GM18873 (cell line): ENCODE data around the gene GMFB.

Experiments used
- ATAC-seq: cut with Tn5 transposase; IDR thresholded peaks from one replicate; pipeline ENCODE4 v1.9.1; 2021; ENCODE audit warnings: mild to moderate bottlenecking, moderate library complexity, moderate number of reproducible peaks; ENCODE audit not compliant: unreplicated experiment, low FRiP score

Gene GMFB

DNA sequence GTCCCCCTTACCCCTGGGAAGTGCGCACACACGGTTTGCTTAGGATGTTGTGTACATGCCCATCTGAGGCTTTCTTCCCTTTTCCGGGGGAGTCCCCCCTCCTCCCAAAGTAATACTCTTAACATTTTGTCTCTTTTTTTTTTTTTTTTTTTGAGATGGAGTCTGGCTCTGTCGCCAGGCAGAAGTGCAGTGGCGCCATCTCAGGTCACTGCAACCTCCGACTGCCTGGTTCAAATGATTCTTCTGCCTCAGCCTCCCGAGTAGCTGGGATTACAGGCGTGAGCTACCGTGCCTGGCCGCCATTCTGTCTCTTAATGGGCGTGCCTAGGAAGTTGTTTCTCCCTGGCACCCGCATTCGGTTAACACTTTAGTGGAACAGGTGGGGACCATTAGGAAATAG, 4.5 kb upstream of the GMFB start:
- ATAC-seq, result no peak

DNA sequence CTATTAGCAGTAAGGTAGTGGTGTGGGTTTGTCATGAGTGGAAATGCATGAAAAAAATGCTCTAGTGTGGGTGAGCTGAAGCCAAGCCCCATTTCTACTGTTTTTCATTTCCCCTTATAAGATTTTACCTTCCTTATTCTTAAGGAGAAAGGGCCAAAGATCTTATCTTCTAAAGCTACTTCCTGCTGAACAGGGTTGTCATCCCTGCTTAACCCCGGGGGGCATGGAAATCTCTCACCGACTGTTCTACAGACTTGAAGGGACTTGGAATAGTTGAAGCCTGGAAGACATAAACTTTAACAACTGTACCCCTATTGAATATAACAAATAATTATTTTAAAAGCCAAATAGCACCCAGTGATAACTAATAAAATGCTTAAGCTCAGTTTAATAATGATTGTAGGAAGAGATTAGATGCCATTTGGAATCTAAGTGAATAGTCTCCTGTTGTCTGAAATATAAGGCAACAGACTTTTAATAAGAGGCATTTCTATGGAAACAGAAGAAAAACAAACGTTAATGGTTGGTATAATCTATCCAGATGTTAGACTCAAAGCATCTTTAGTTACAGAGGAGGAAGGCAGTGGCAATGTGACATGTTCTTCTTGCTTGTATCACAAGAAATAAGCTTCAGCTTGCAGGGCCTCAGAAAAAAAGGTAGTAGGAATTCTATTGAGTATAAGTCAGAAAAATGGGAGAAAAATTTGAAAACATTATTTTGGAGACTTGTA, 1.8 kb upstream of the GMFB start:
- no peak for ATAC-seq

DNA sequence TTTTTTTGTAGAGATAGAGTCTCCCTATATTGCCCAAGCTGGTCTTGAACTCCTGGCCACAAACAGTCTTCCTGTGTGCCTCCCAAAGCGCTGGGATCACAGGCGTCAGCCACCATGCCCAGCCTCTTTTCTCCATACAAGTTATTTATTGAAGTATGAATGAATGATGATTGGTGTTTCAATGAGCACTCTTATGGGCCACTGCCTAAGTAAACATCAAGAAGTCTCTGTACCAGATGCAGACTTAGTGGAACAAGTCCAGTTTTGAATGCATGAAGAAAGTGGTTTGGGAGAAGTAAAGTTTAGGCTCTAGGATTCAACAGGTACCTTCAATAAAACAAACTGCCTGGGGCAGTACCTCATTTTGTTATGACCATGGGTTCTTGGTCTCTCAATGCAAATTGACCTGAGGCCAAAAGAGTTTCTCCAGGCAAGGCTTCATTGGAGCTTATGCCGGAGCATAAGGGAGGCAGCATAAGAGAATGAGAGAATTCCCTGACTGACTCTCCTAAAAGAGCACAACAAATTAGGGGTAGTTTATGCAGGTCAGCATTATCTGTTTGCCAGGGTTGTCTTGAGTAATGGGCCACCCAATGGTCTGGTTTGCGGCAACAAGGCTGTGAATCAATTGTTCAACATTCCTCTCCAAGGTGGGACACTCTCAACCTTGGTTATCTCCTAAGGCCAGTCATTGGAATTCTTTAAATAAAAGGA, 1.1 kb upstream of the GMFB start:
- ATAC-seq, result no peak

- ATAC-seq, result peak; percentile 5
Measured at GRCh38 chr14:54489318-54489683, 521 bp upstream of the GMFB start.

DNA sequence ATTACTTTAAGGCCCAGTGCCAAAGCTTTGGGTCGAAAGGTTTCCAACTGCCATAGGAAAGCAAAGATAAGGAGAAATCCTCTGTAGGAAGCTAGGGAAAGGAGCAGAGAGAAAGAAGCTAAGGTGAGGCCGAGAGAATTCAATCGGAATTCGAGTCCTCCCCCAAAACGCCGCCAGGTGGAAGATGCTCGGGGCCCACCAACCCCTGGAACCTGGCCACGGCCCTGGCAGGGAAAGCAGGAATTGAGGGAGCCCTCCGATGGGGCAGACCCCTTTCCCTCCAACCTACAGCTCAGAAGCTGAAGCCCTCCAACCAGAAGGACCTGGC, 498 bp downstream of the GMFB start:
- ATAC-seq, result no peak

GRCh38 chr14:54487771-54488170, 1.0 kb downstream of the GMFB start:
- ATAC-seq, result no peak

GRCh38 chr14:54486685-54487084, 2.1 kb downstream of the GMFB start:
- ATAC-seq, result no peak

- no peak for ATAC-seq
Measured at GRCh38 chr14:54483846-54484245, 4.9 kb downstream of the GMFB start.

DNA sequence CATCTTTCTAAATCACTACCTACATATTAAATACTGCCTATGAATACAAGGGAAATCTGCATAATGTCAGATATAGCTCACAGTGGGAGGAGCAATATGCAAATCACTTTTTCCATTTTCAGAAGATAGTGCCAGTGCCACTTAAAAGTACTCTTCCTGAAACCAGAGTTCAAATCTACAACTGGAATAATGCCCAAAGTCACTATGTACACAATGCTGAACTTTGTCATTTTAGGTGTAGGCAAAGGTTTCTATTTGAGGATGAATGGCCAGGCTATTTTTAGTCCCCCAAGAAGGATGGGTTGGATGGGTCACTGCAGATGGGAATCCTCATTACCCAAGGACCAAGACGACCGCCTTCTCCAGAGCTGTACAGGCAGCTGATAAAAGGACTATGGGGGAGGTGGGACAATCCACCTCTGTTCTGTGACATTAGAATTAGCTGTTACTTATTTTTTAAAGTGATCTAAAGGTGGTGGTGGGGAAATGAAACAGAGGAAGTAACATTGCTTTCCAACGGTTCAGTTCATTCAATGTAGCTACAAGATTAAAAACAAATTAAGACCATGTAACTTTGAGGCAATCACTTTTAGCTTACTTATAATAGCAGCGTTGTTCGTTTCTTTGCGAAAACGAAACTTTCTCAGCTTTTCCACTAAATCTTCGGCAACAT, 5.6 kb downstream of the GMFB start:
- ATAC-seq, result no peak

DNA sequence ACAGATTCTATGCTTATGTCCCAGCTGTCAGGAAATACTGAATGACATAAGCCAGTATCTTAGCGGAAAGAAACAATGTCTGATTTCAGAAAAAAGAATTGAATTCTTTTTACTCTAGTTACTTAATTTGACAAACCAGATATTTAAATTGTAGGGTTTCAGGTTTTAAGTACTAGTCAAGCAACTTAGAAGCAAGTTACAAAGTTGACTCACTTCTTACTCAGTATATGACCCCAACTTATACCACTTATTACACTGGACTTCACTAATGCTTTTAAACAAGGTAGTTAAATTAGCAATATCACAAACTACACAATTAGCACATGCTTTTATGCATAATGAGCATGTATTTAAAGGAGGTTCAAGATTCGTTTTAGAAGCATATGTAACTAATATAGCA, 7.1 kb downstream of the GMFB start:
- ATAC-seq, result no peak

- no peak for ATAC-seq
Measured at GRCh38 chr14:54480830-54481562, 7.8 kb downstream of the GMFB start.

GRCh38 chr14:54478636-54479215, 10.1 kb downstream of the GMFB start:
- no peak for ATAC-seq

- no peak for ATAC-seq
Measured at GRCh38 chr14:54475911-54476310, 12.9 kb downstream of the GMFB start.

DNA sequence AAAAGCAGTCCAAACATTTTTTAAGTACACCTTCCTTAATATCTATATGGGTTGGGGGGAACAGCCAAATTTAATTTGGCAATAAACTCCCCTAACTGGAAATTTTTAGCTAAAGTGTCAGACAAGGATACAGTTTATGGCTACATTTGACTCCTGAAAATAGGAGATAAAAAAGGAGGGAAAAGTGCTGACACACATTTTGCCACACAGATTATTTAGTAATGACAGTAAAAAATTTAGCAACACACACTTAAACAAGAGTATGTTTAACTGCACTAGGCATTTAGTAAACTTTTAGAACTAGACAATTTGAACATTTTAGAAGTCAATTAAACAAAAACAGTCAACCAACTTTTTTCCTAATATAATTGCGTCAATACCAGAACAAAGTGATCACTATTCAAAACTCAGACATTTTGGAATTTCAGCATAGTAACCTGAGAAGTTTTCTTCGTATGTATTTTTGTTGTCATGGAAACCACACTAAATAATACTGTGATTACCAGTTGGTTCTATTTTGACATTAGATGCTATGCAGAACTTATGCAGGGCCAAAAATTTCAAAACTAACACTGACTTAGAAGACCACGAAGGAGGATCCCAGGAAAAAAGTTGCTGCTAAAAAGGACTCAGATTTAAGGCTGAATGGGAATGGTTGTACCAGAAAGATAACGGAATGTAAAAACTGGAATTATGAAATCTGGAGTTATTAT, 13.4 kb downstream of the GMFB start:
- no peak for ATAC-seq

GRCh38 chr14:54474232-54474793, 14.5 kb downstream of the GMFB start:
- ATAC-seq, result no peak

DNA sequence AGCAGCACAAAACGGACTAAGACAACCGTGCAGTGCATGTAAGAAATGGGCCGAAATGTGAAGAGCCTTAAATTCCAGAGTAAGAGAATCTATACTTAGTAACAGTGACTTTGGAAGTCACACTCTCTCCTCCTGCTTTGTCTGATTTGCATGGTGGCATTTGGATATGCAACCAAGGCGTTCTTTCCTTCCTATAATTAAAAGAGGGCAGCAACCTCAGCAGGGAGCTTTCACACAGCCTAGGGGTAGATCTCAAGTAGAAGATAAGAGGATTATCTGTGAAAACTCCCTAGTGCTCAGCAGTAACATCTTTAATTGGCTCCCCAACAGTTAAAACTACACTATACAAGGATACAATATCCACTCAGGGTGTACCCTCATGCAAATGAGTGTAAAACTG, 16.5 kb downstream of the GMFB start:
- no peak for ATAC-seq

DNA sequence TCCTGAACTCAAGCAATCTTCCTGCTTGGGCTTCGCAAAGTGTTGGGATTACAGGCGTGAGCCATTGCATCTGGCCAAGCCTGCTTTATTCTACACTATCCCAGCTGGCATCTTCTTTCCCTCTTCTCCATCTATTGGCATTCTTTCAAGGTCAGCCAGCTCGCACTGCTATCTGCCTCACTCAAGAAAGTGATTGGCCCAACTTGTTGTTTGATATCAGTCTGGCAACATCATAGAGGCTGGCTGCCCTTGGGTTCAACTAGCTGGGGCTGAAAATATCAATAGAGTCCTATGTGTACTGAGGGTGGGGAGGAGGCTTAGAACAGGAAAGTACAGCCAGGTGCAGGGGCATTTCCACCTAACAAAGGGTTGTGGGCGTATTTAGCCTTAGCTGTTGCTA, 17.1 kb downstream of the GMFB start:
- no peak for ATAC-seq

DNA sequence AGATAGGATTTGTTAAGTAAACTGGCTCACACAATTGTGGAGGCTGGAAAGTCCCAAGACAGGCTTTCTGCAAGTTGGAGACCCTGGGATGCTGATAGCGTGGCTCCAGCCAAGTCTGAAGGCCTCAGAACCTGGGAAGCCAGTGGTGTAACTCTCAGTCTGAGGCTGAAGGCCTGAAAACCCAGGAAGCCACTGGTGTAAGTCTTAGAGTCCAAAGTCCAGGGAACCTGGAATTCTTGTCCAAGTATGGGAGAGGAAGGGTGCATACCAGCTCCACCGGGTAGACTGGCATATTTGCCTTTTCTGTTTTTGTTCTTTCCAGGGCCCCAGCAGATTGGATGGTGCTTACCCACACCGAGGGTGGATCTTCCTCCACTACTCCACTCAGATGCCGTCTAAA, 18.1 kb downstream of the GMFB start:
- no peak for ATAC-seq

DNA sequence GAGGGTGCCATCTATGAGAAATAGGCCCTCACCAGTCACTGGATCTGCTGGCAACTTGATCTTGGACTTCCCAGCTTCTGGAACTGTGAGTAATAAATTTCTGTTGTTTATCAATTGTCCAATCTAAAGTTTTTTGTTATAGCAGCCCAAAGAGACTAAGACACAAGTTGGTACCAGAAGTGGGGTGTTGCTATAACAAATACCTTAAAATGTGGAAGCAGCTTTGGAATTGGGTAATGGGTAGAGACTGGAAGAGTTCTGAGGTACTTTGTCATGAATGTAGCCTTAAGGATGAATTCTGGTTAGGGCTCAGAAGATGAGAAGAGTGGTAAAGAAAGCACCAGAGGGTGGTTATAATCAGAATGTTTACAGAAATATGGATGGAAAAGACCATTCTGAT, 21.5 kb downstream of the GMFB start:
- ATAC-seq, result no peak

- ATAC-seq, result no peak
Measured at GRCh38 chr14:54465654-54466053, 23.1 kb downstream of the GMFB start.
